ENCODE measurements around the gene SPATA20. TPM values are rescaled to one million over a fixed set of nuclear protein-coding genes. Genes with fewer than 3 reads are reported as not detected.

Gene SPATA20
- total and polyA plus RNA-seq, 2 of the 13 experiments (the other 11 are each of a cell fraction or from before 2014, with no cell fraction given), result 36.1 to 64.8 TPM

- no peak for TF ChIP-seq ZBTB1 (CRISPR knock-in tag; IDR thresholded peaks at IDR 0.05; ENCODE audit: borderline replicate concordance)
- 0 out of 2 replicates have a peak, but pooled peaks have one; percentile 1 for TF ChIP-seq ZNF564 (CRISPR knock-in tag; IDR thresholded peaks at IDR 0.05)
- TF ChIP-seq ZNF10 (CRISPR knock-in tag; IDR thresholded peaks at IDR 0.05; ENCODE audit: borderline replicate concordance, low read depth), result 0 out of 2 replicates have a peak, but pooled peaks have one; percentile 54
- peak; percentile 45; the same call in 1 of the 2 replicates for TF ChIP-seq ERF (CRISPR knock-in tag; IDR thresholded peaks at IDR 0.05)
- peak; percentile 58 for TF ChIP-seq KAT8 (CRISPR knock-in tag; IDR thresholded peaks at IDR 0.05)
- TF ChIP-seq JUNB (CRISPR knock-in tag; IDR thresholded peaks at IDR 0.05; ENCODE audit: borderline replicate concordance), result no peak
- 0 out of 2 replicates have a peak, but pooled peaks have one; percentile 14 for TF ChIP-seq BRD4 (CRISPR knock-in tag; IDR thresholded peaks at IDR 0.05)
- TF ChIP-seq SP140L (CRISPR knock-in tag; IDR thresholded peaks at IDR 0.05; ENCODE audit: borderline replicate concordance), result no peak
- TF ChIP-seq ZNF562 (CRISPR knock-in tag; IDR thresholded peaks at IDR 0.05; ENCODE audit: borderline replicate concordance), result no peak
- TF ChIP-seq STAT5B (CRISPR knock-in tag; IDR thresholded peaks at IDR 0.05), result no peak
- TF ChIP-seq MAFK (conservative IDR thresholded peaks at IDR 0.05 in 1 of 2, IDR thresholded peaks at IDR 0.05 in 1 of 2; ENCODE audit: low read length in 2 of 2), result peak; percentile 23 to 28; a peak in 2 of 4 replicates
- no peak for TF ChIP-seq TRIM24 (CRISPR knock-in tag; IDR thresholded peaks at IDR 0.05)
- no peak for TF ChIP-seq MLX (CRISPR knock-in tag; IDR thresholded peaks at IDR 0.05)
- no peak for TF ChIP-seq SSRP1 (CRISPR knock-in tag; IDR thresholded peaks at IDR 0.05)
- no peak for TF ChIP-seq MIXL1 (CRISPR knock-in tag; IDR thresholded peaks at IDR 0.05)
- no peak for TF ChIP-seq ZBTB8A (CRISPR knock-in tag; IDR thresholded peaks at IDR 0.05; ENCODE audit: borderline replicate concordance, low read depth)
- TF ChIP-seq ZNF225 (CRISPR knock-in tag; IDR thresholded peaks at IDR 0.05), result no peak
- no peak for TF ChIP-seq POLR2AphosphoS2 (IDR thresholded peaks at IDR 0.05; ENCODE audit: low read depth, low read length)
- TF ChIP-seq KAT7 (CRISPR knock-in tag; IDR thresholded peaks at IDR 0.05; ENCODE audit: borderline replicate concordance), result no peak
- TF ChIP-seq TCF7 (IDR thresholded peaks at IDR 0.05; ENCODE audit: low read depth), result no peak
- TF ChIP-seq SIN3B (IDR thresholded peaks at IDR 0.05; ENCODE audit: low read length), result no peak
- no peak for TF ChIP-seq PRDM15 (CRISPR knock-in tag; IDR thresholded peaks at IDR 0.05)
- no peak for TF ChIP-seq GTF2F1 (IDR thresholded peaks at IDR 0.05; ENCODE audit: low read length)
- TF ChIP-seq ZSCAN29 (CRISPR knock-in tag; conservative IDR thresholded peaks at IDR 0.05), result no peak
- TF ChIP-seq SCMH1 (CRISPR knock-in tag; IDR thresholded peaks at IDR 0.05; ENCODE audit: borderline replicate concordance), result no peak
- TF ChIP-seq YY1 (IDR thresholded peaks at IDR 0.05; ENCODE audit: insufficient read depth, insufficient replicate concordance, low read depth, low read length), result no peak
- TF ChIP-seq ARHGAP35 (CRISPR knock-in tag; IDR thresholded peaks at IDR 0.05; ENCODE audit: borderline replicate concordance), result no peak; the same call in 1 of the 2 replicates
- TF ChIP-seq POGZ (CRISPR knock-in tag; IDR thresholded peaks at IDR 0.05), result no peak
These were observed 8.2 kb upstream of the SPATA20 start (continued) for GRCh38 chr17:50538549-50539410.

All from HepG2 (cell line).